Esophagus muscularis mucosa (tissue), 3 donors: ENCODE data around the gene UBE2R2.

ENCODE experiments used
- CTCF ChIP-seq, 3 experiments: fragments of 200-600 bp in 2 of 3; fragments of 450-650 bp in 1 of 3; sonication (generic) in 2 of 3; IDR thresholded peaks; one replicate each; pipeline ENCODE4 v1.5.1; 2017 to 2019; ENCODE audit warnings: antibody characterized with exemption in 3 of 3, mild to moderate bottlenecking in 2 of 3, moderate library complexity in 1 of 3
- POLR2A ChIP-seq: fragments of 450-650 bp; IDR thresholded peaks from one replicate; pipeline ENCODE4 v1.6.1; 2017; ENCODE audit warnings: antibody characterized with exemption, moderate library complexity, mild to moderate bottlenecking, low read depth

- TF ChIP-seq POLR2A = no peak
- no peak for TF ChIP-seq CTCF (IDR thresholded peaks at IDR 0.05)
These were observed 63.5 kb downstream of the UBE2R2 start for GRCh38 chr9:33880211-33881089.
